CD8-positive, alpha-beta memory T cell (primary cell): Measurements from ENCODE around the gene ASPSCR1. TPM values are rescaled to one million over a fixed set of nuclear protein-coding genes. Genes with fewer than 3 reads are reported as not detected.
A peak's percentile ranks its signal among the peaks of the same experiment; 100 is the strongest.

Source experiments
- CTCF ChIA-PET: fragments of 350-600 bp; sonication (Branson Sonifier 250); formaldehyde crosslinking; loops from one replicate; lab custom pipeline; 2021; ENCODE audit warnings: antibody characterized with exemption; lab: Charles Lee
- POLR2A ChIA-PET: fragments of 350-600 bp; sonication (Branson Sonifier 250); formaldehyde crosslinking; loops from one replicate; lab custom pipeline; 2021; ENCODE audit warnings: antibody characterized with exemption; lab: Charles Lee
- DNase-seq, 5 donors: peaks; one replicate each; pipeline versions ENCODE4 v3.0.0 to v3.0.0-alpha.2; 2020 to 2022; ENCODE audit warnings: mixed read lengths in 1 of 5
- H3K27ac ChIP-seq: one replicate; pipeline ENCODE4 v1.7.0; 2013; ENCODE audit warnings: low read depth, mild to moderate bottlenecking, low read length, moderate library complexity
- H3K27me3 ChIP-seq: 2 replicates; pipeline ENCODE4 v1.7.0; 2013; ENCODE audit warnings: low read length, mild to moderate bottlenecking; ENCODE audit not compliant: insufficient read depth, poor library complexity, severe bottlenecking
- H3K36me3 ChIP-seq: 2 replicates; pipeline ENCODE4 v1.7.0; 2013; ENCODE audit warnings: mild to moderate bottlenecking, low read length, moderate library complexity; ENCODE audit not compliant: insufficient read depth
- H3K4me1 ChIP-seq: 2 replicates; pipeline ENCODE4 v1.7.0; 2013; ENCODE audit warnings: mild to moderate bottlenecking, low read length, moderate library complexity; ENCODE audit not compliant: insufficient read depth
- H3K4me3 ChIP-seq: 2 replicates; pipeline ENCODE4 v1.7.0; 2013; ENCODE audit warnings: mild to moderate bottlenecking, low read length
- H3K9me3 ChIP-seq: 2 replicates; pipeline ENCODE4 v1.7.0; 2013; ENCODE audit warnings: mild to moderate bottlenecking, low read length
- H3K27ac Mint-ChIP-seq, 8 donors: one replicate each; pipeline ENCODE4 v1.8.0; 2020 to 2021; ENCODE audit warnings: mixed read lengths in 8 of 8, mild to moderate bottlenecking in 6 of 8, inconsistent platforms in 3 of 8, moderate library complexity in 3 of 8
- H3K27me3 Mint-ChIP-seq, 2 donors: one replicate each; pipeline ENCODE4 v1.8.0; 2020 to 2021; ENCODE audit warnings: mixed read lengths in 2 of 2, mild to moderate bottlenecking in 1 of 2, moderate library complexity in 1 of 2
- H3K36me3 Mint-ChIP-seq, 3 donors: one replicate each; pipeline ENCODE4 v1.8.0; 2020 to 2021; ENCODE audit warnings: mixed read lengths in 3 of 3, inconsistent platforms in 1 of 3, mild to moderate bottlenecking in 1 of 3
- H3K4me1 Mint-ChIP-seq, 3 donors: one replicate each; pipeline ENCODE4 v1.8.0; 2020 to 2021; ENCODE audit warnings: mixed read lengths in 3 of 3, inconsistent platforms in 1 of 3, mild to moderate bottlenecking in 1 of 3
- H3K4me3 Mint-ChIP-seq, 7 donors: one replicate each; pipeline ENCODE4 v1.8.0; 2020 to 2021; ENCODE audit warnings: mixed read lengths in 7 of 7, mild to moderate bottlenecking in 6 of 7, moderate library complexity in 4 of 7, inconsistent platforms in 2 of 7
- H3K9me3 Mint-ChIP-seq, 5 donors: one replicate each; pipeline ENCODE4 v1.8.0; 2020 to 2022; ENCODE audit warnings: mixed read lengths in 5 of 5, mild to moderate bottlenecking in 3 of 5, moderate library complexity in 2 of 5, inconsistent platforms in 1 of 5
- polyA plus RNA-seq: library from polyadenylated mRNA; unstranded; fragments of 300-500 nt; fragmentation: Illumina TruSeq; gene quantifications from one replicate; pipeline ENCODE4 v1.2.3, GENCODE V29; 2021
- total RNA-seq, 2 experiments: library from RNA; stranded (reverse); gene quantifications; one replicate each; pipeline ENCODE4 v1.2.3, GENCODE V29; 2021

The ASPSCR1 gene
- total and polyA plus RNA-seq, 3 experiments from 2014 or later = 29.2 to 35.9 (median 32.0) TPM

DNA sequence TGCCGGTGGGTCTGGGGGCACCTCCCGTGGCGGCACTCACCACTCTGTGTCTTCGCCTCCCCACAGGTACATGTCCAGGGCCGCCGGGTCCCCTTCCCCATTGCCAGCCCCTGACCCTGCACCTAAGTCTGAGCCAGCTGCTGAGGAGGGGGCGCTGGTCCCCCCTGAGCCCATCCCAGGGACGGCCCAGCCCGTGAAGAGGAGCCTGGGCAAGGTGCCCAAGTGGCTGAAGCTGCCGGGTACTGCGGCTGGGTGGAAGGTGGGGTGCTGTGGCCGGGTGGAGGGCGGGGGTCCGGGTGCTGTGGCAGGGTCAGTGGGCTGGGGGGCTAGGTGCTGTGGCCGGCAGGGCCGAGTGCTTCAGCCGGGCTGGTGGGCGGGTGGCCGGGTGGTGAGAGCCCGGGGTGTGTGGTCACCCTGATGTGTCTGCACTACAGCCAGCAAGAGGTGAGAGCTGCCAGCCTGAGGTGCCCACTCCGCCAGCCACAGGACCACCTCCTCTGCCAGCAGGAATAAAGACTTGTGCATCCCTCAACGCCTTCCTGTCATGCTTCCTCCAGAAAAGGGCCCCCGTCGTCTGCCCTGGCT lies 39.5 kb downstream of the ASPSCR1 start:
- Mint-ChIP-seq H3K27me3 (peaks cover 0 to 2% of the 10 kb centered on the region in 2 donors), H3K9me3 (no peaks in the 10 kb centered on the region), H3K27ac (no peak overlapping the region), H3K36me3 (peaks cover 0 to 10% (median 0%) of the 10 kb centered on the region in 3 donors), H3K4me3 (no peak overlapping the region), H3K4me1 (peaks cover 11 to 21% (median 13%) of the 10 kb centered on the region in 3 donors)
- POLR2A ChIA-PET = no interaction called here
- DNase-seq = no peak
- Histone ChIP-seq H3K4me3 (no peak overlapping the region), H3K4me1 (peaks cover 12% of the 10 kb centered on the region), H3K27me3 (no peaks in the 10 kb centered on the region), H3K36me3 (peaks cover 6% of the 10 kb centered on the region), H3K27ac (no peak overlapping the region), H3K9me3 (no peaks in the 10 kb centered on the region)
- CTCF ChIA-PET = interaction anchor here (1.8 to 2.0 kb wide), 2 partner anchors 9 to 57 kb away, joined by 4 to 8 read pairs; no protein-coding TSS in a partner anchor

DNA sequence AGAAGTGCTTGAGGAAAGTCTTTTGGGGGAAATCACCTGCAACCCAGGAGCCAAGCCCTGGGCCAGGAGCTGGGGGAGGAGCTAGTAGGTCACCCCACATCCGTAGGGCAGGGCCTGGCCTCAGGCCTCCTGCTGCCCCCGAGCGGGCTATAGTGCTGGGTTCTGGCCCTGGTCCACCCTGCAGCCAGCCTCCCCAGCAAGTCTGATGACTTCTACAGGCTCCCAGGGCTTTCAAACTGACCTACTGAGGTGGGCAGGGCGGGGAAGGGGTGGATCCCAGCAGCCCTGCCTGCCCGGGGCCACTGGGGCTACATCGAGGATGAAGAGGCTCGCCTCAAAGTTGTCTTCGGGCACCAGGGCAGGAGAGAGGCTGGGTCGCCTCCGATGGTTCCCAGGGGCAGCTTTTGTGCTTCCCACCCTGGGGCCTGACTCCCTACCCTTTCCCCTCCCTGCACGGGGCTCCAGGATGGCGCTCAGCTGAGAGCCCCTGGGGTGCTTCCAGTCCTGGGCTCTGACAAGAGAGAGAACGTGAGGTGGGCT lies 40.3 kb downstream of the ASPSCR1 start:
- no peaks in the 10 kb centered on the region for H3K9me3 Mint-ChIP-seq
- ChIA-PET POLR2A (no interaction called here), CTCF (interaction anchor here (1.8 kb wide), 1 partner anchor 13 kb away, joined by 7 read pairs; no protein-coding TSS in a partner anchor)
- no peak overlapping the region for H3K27ac Mint-ChIP-seq
- DNase-seq = no peak
- H3K27me3 Mint-ChIP-seq = peaks cover 0 to 2% of the 10 kb centered on the region in 2 donors
- H3K36me3 Mint-ChIP-seq = peaks cover 0 to 10% (median 0%) of the 10 kb centered on the region in 3 donors
- H3K27me3 ChIP-seq = no peaks in the 10 kb centered on the region
- peaks cover 13 to 23% (median 16%) of the 10 kb centered on the region in 3 donors for H3K4me1 Mint-ChIP-seq
- peaks cover 6% of the 10 kb centered on the region for H3K36me3 ChIP-seq
- H3K4me3 ChIP-seq = no peak overlapping the region
- no peaks in the 10 kb centered on the region for H3K9me3 ChIP-seq
- H3K4me3 Mint-ChIP-seq = peak overlapping the region in 1 of 7 donors; percentile 13
- H3K4me1 ChIP-seq = peaks cover 16% of the 10 kb centered on the region
- H3K27ac ChIP-seq = no peak overlapping the region

DNA sequence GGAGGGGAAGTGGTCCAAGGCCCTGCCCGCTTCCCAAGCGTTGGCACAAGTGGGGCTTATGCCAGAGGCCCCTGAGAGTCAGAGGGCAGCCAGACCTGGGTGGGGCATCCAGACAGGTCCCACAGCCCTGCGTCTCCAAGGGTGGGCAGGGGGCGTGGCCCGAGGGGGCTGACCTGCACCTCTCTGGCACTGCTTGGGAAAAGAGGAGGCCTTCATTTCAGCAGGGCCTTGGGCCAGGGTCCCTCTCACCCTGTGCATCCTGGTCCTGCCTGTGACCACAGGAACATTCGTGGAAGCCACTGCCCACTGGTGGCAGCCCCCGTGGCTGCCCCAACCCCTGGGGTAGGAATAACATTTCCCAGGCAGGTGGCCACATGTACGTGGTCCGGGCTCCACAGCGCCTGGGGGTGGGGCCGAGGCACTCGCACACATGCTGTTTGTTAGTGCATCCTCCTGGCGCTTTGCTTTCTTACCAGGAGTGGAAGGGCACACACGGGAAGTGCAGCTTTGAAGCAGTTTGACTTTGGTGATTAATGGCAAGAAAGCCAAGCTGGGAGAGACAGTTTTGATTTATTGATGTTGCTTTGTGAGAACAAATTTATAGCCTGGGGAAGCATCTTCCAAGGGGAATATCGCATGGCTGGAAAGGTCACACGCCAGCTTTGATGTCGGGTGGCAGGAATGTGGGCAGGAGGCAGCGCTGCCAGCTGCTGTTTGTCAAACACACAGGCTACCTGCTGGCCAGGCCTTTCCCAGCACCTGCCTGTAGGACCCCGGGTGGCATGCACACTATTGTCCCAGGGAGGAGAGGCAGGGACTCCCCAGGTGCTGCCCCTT lies 40.9 kb downstream of the ASPSCR1 start:
- H3K36me3 Mint-ChIP-seq = peaks cover 0 to 8% (median 0%) of the 10 kb centered on the region in 3 donors
- CTCF ChIA-PET = interaction anchor here (0.8 to 1.8 kb wide), 2 partner anchors 12 to 58 kb away, joined by 3 to 7 read pairs; no protein-coding TSS in a partner anchor
- H3K36me3 ChIP-seq = peaks cover 6% of the 10 kb centered on the region
- peak overlapping the region in 1 of 7 donors; percentile 13 for H3K4me3 Mint-ChIP-seq
- no peaks in the 10 kb centered on the region for H3K9me3 Mint-ChIP-seq
- peaks cover 14 to 26% (median 16%) of the 10 kb centered on the region in 3 donors for H3K4me1 Mint-ChIP-seq
- H3K27me3 Mint-ChIP-seq = peaks cover 0 to 2% of the 10 kb centered on the region in 2 donors
- no peak for DNase-seq
- no peak overlapping the region for H3K27ac ChIP-seq
- no peaks in the 10 kb centered on the region for H3K27me3 ChIP-seq
- H3K9me3 ChIP-seq = no peaks in the 10 kb centered on the region
- H3K27ac Mint-ChIP-seq = no peak overlapping the region
- POLR2A ChIA-PET = no interaction called here
- peaks cover 16% of the 10 kb centered on the region for H3K4me1 ChIP-seq
- H3K4me3 ChIP-seq = no peak overlapping the region

DNA sequence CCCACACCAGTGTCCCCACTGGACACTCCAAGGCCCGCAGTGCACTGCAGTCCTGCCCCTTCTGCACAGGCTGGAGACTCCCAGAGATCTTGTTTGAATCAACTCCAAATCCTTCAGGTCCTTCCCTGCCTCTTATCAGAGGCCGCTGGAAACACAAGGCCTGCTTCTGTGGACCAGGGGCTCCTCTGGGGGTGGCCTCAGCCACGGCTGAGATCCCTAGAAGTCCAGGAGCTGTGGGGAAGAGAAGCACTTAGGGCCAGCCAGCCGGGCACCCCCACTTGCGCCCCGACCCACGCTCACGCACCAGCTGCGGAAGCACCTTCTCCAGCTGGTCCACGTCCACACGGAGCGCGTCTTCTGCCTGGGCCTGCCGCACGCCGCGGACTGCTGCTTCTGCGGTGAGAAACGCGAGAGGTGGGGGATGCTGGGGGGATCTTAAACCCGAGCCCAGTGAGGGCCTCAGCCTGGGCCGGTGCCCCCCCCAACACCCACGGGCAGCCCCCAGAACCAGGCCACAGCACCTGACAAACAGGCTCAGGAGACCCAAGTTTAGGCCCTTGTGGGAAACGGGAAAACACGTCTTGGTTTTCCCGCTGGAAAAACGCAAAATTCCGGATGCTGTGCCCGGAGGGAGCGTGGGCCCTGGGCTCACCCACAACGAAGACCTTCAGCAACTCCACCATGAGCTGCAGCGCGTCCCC lies 41.7 kb downstream of the ASPSCR1 start:
- no peaks in the 10 kb centered on the region for H3K27me3 ChIP-seq
- DNase-seq = no peak
- no peak overlapping the region for H3K27ac ChIP-seq
- peak overlapping the region in 1 of 7 donors; percentile 27 for H3K4me3 Mint-ChIP-seq
- H3K36me3 Mint-ChIP-seq = peaks cover 0 to 8% (median 0%) of the 10 kb centered on the region in 3 donors
- ChIA-PET CTCF (interaction anchor here (1.0 to 6.0 kb wide), 6 partner anchors 9 to 102 kb away, joined by 3 to 83 read pairs (median 5); partner anchors contain the start of genes DCXR and NOTUM), POLR2A (no interaction called here)
- H3K36me3 ChIP-seq = peaks cover 6% of the 10 kb centered on the region
- peaks cover 0 to 2% of the 10 kb centered on the region in 2 donors for H3K27me3 Mint-ChIP-seq
- no peaks in the 10 kb centered on the region for H3K9me3 Mint-ChIP-seq
- H3K4me1 Mint-ChIP-seq = peaks cover 17 to 32% (median 21%) of the 10 kb centered on the region in 3 donors
- no peaks in the 10 kb centered on the region for H3K9me3 ChIP-seq
- H3K4me3 ChIP-seq = no peak overlapping the region
- H3K4me1 ChIP-seq = peaks cover 21% of the 10 kb centered on the region
- H3K27ac Mint-ChIP-seq = no peak overlapping the region

DNA sequence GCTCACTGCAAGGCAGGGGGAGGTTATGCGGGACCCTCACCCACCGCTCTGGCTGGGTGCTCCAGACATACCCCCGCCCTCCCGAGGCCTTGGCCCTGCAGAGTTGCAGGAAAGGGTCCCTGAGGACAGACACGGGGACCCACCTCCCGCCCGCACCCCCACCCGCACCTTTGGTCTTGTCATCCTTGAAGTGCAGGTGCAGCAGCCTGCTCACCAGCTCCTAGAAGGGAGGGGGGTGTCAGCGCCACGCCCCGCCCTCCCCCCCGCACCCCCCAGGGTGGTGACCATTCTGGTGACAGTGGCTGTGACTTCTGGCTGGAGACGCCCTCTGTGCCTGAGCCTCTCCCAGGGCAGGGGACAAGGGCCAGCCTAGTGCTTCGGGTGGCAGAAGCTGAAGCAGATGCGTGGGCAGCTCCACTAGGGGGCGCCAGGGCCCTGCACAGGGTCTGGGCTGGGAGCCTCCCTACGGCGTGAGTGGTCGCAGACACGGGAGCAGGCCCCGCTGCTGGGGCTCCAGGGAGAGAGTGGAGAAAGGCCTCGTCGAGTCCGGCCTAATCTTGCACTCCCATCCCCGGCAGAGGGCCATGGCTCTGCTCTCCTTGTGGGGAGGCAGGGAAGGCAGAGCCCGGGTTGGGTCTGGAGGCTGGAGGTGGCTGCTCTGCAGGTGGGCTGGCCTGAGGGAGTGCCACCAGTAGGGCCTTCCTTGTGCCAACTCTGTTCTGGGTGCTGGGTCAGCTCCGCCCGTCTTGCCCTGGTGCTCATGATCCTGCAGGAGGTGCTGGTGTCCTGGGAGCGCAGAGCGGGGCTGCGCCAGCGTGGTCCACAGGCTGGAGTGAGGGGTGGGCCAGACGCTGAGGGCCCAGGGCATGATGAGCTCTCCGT lies 42.5 kb downstream of the ASPSCR1 start:
- Mint-ChIP-seq H3K4me1 (peaks cover 17 to 34% (median 21%) of the 10 kb centered on the region in 3 donors), H3K4me3 (peak overlapping the region in 1 of 7 donors; percentile 61), H3K9me3 (no peaks in the 10 kb centered on the region), H3K27ac (peak overlapping the region in 1 of 8 donors; percentile 71), H3K36me3 (peaks cover 0 to 8% (median 0%) of the 10 kb centered on the region in 3 donors), H3K27me3 (peaks cover 0 to 2% of the 10 kb centered on the region in 2 donors)
- Histone ChIP-seq H3K4me3 (no peak overlapping the region), H3K27ac (no peak overlapping the region), H3K4me1 (peaks cover 26% of the 10 kb centered on the region), H3K27me3 (no peaks in the 10 kb centered on the region), H3K36me3 (peaks cover 6% of the 10 kb centered on the region), H3K9me3 (no peaks in the 10 kb centered on the region)
- POLR2A ChIA-PET = interaction anchor here (1.4 kb wide), 1 partner anchor 60 kb away, joined by 12 read pairs; the partner anchor contains the start of gene NOTUM
- peak; percentile 38 to 73 (median 49) for DNase-seq
- CTCF ChIA-PET = interaction anchor here (1.0 to 6.0 kb wide), 9 partner anchors 10 to 102 kb away, joined by 3 to 83 read pairs (median 4); partner anchors contain the start of genes DCXR, NOTUM, PYCR1 and RAC3

DNA sequence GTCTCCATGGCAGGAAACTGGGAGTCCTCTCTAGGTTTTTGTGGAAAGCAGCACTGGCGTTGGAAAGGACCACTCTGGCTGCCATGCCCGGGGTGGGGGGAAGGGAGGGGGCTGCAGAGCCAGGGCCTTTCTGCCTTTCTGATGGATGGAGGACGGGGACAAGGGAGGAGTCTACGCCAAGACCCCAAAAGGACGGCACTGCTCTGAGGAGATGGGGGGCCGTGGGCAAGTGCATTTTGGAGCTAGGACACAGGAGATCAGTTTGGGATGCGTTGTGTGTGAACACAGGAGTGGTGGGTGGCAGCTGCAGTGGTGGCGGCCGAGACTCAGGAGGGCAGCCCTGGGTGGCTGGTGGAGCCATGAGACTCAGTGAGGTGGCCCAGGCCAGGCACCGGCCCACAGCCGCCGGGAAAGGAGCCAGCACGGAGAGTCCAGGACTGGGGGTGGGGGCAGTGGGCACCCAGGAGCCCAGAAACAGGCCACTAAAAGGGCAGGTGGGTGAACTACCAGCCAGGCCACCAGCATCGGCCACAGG lies 43.2 kb downstream of the ASPSCR1 start:
- Mint-ChIP-seq H3K4me1 (peaks cover 17 to 34% (median 21%) of the 10 kb centered on the region in 3 donors), H3K27ac (peak overlapping the region in 1 of 8 donors; percentile 70), H3K27me3 (peaks cover 0 to 2% of the 10 kb centered on the region in 2 donors), H3K36me3 (peaks cover 0 to 8% (median 0%) of the 10 kb centered on the region in 3 donors), H3K4me3 (peak overlapping the region in 5 of 7 donors; percentile 12 to 85 (median 61)), H3K9me3 (no peaks in the 10 kb centered on the region)
- ChIA-PET CTCF (interaction anchor here (1.0 to 6.0 kb wide), 12 partner anchors 11 to 134 kb away, joined by 3 to 83 read pairs (median 4); partner anchors contain the start of genes DCXR, NOTUM, PYCR1 and RAC3), POLR2A (interaction anchor here (1.4 kb wide), 1 partner anchor 60 kb away, joined by 12 read pairs; the partner anchor contains the start of gene NOTUM)
- H3K27me3 ChIP-seq = no peaks in the 10 kb centered on the region
- no peak for DNase-seq
- peaks cover 6% of the 10 kb centered on the region for H3K36me3 ChIP-seq
- peaks cover 26% of the 10 kb centered on the region for H3K4me1 ChIP-seq
- H3K27ac ChIP-seq = no peak overlapping the region
- H3K9me3 ChIP-seq = no peaks in the 10 kb centered on the region
- H3K4me3 ChIP-seq = no peak overlapping the region
